Vagina (tissue), 2 donors: ENCODE results near the gene ZMIZ1. TPM values are rescaled to one million over a fixed set of nuclear protein-coding genes. Genes with fewer than 3 reads are reported as not detected.

Experiments used
- DNase-seq, 2 donors: peaks; one replicate each; pipeline ENCODE4 v3.0.0-alpha.2; 2017; ENCODE audit errors: extremely low spot score in 2 of 2
- H3K27ac ChIP-seq: fragments of 200-600 bp; sonication (generic); one replicate; pipeline ENCODE4 v1.5.1; 2019
- H3K27me3 ChIP-seq: fragments of 200-600 bp; sonication (generic); one replicate; pipeline ENCODE4 v1.5.1; 2019
- H3K36me3 ChIP-seq, 2 donors: fragments of 200-600 bp; sonication (generic); one replicate each; pipeline ENCODE4 v1.5.1; 2017 to 2019
- H3K4me1 ChIP-seq: fragments of 200-600 bp; sonication (generic); one replicate; pipeline ENCODE4 v1.5.1; 2019
- H3K4me3 ChIP-seq, 2 donors: fragments of 200-600 bp; sonication (generic); 1 replicate in 1 of 2; 2 replicates in 1 of 2; pipeline ENCODE4 v1.5.1; 2016 to 2019
- H3K9me3 ChIP-seq: fragments of 200-600 bp; sonication (generic); one replicate; pipeline ENCODE4 v1.5.1; 2019
- POLR2A ChIP-seq, 2 donors: fragments of 450-650 bp; IDR thresholded peaks; one replicate each; pipeline ENCODE4 v1.6.1; 2017; ENCODE audit warnings: antibody characterized with exemption in 2 of 2, mild to moderate bottlenecking in 2 of 2, moderate library complexity in 2 of 2
- POLR2AphosphoS5 ChIP-seq, 2 donors: sonication (generic); formaldehyde crosslinking; IDR thresholded peaks; one replicate each; pipeline ENCODE4 v1.9.0; 2017; ENCODE audit warnings: antibody characterized with exemption in 2 of 2, mild to moderate bottlenecking in 2 of 2, low read depth in 1 of 2; ENCODE audit not compliant: insufficient read depth in 1 of 2
- intact Hi-C: fragments of 100-400 bp; cut with DNase I; formaldehyde crosslinking; loops from one replicate; pipeline ENCODE4 v1.15.1; 2023
- total RNA-seq: library from RNA; depleted of rRNA; stranded (reverse); fragments of >200 nt; gene quantifications from one replicate; pipeline ENCODE4 v1.2.3, GENCODE V29; 2016
- TF ChIP-seq, protein P1 (sequence below), 3 experiments: fragments of 450-650 bp in 2 of 3; fragments of 200-600 bp in 1 of 3; sonication (generic) in 1 of 3; IDR thresholded peaks; one replicate each; pipeline ENCODE4 v1.5.1; 2017 to 2019; ENCODE audit warnings: antibody characterized with exemption in 3 of 3, mild to moderate bottlenecking in 2 of 3, moderate library complexity in 2 of 3

The ZMIZ1 gene
- total RNA-seq, 1 donor from 2014 or later, result 61.4 TPM

DNA sequence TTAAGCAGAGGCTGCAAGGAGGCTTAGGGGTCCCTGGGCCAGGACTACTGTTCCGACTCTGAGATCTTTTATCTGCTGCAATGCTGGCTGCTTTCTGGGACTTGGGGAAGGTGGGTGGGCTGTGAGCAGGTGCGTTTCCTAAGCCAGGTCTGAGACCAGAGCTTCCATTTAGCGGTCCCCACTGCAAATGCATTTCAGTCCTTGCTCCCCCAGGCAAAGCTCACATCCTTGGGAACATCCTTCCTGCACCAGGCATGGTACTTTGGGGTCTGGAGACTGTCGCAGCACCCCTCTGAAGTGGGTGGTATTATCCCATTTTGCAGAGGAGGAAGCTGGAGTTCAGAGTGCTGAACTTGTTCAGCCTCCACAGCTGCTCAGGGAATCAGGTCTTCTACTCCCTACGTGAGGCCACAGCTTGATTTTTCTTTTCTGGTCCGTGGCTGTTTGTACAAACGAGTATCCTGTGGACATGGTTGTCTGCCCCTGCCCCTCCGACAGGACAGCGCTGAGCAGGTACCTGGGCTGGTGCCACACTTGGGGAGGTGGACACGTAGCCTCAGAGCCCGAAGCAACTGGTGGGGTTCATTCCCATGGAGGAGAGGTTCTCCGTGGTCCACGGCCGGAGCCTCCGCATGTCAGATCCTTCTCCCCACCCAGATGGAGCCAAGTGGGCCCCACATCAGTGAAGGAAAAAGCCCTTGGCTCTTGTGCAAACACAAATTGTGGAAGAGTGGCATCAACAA, 20.0 kb downstream of the ZMIZ1 start:
- intact Hi-C loops, result no loop called here
- Histone ChIP-seq H3K36me3 (no peaks in the 10 kb centered on the region), H3K4me3 (no peak overlapping the region), H3K27ac (peak overlapping the region; percentile 40), H3K27me3 (no peaks in the 10 kb centered on the region), H3K4me1 (peaks cover 100% of the 10 kb centered on the region), H3K9me3 (no peaks in the 10 kb centered on the region)
- TF ChIP-seq, protein P1, sequence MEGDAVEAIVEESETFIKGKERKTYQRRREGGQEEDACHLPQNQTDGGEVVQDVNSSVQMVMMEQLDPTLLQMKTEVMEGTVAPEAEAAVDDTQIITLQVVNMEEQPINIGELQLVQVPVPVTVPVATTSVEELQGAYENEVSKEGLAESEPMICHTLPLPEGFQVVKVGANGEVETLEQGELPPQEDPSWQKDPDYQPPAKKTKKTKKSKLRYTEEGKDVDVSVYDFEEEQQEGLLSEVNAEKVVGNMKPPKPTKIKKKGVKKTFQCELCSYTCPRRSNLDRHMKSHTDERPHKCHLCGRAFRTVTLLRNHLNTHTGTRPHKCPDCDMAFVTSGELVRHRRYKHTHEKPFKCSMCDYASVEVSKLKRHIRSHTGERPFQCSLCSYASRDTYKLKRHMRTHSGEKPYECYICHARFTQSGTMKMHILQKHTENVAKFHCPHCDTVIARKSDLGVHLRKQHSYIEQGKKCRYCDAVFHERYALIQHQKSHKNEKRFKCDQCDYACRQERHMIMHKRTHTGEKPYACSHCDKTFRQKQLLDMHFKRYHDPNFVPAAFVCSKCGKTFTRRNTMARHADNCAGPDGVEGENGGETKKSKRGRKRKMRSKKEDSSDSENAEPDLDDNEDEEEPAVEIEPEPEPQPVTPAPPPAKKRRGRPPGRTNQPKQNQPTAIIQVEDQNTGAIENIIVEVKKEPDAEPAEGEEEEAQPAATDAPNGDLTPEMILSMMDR (IDR thresholded peaks at IDR 0.05), result no peak
- TF ChIP-seq POLR2AphosphoS5 (IDR thresholded peaks at IDR 0.05; ENCODE audit: insufficient read depth in 1 of 2, low read depth in 1 of 2), result no peak
- TF ChIP-seq POLR2A (IDR thresholded peaks at IDR 0.05), result no peak
- DNase-seq, result no peak

DNA sequence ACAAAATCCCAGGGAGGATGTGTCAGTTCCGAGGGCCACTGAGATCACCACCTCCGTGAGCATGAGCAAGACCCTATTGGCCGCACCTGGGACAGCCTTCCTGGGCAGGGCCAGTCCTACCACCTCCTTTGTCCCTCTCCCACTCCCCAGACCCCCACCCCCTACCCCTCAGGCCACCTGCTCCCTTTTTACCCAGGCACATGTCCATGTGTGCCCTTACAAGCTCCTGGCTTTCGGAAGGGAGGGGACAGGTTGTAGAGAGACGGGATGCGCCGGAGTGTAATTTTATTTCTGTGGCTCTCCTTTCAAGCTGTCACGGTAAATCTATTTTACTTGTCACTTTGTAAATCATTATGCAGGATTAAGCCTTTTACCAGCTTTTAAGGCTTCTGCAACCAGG, 20.9 kb downstream of the ZMIZ1 start:
- TF ChIP-seq, protein P1 (IDR thresholded peaks at IDR 0.05), result no peak
- TF ChIP-seq POLR2AphosphoS5 (IDR thresholded peaks at IDR 0.05; ENCODE audit: insufficient read depth in 1 of 2, low read depth in 1 of 2) (no peak), POLR2A (IDR thresholded peaks at IDR 0.05) (no peak)
- Histone ChIP-seq H3K9me3 (no peaks in the 10 kb centered on the region), H3K36me3 (no peaks in the 10 kb centered on the region)

DNA sequence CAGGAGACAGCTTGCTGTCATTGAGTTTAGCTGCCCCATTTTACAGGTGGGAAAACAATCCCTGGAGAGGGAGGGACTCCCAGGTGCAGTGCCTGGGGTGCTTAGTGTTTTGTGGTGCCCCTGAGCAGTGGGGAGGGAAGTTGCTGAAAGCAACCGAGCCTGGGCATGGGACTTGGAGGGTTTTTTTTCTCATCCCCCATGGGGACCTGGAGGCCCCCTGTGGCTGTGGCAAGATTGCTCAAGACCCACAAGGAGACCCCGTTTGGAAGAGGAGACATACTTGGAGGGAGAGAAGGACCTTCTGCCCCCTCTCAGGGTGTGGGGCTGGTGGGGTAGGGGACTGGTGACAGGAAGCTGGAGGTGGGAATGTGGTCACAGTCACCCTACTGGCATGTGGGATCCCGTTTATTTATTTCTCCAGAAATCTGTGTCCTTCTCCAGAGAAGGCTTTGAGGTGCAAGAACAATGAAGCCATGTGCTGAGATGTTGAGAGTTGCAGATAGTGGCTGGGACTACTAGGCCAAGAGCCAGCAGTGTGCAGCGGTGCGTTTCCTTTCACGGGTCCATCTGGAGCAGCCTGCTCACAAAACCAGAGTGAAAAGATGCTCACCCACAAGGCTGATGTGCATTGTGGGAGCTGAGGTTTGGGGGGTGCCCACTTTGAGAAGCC, 21.5 kb downstream of the ZMIZ1 start:
- Histone ChIP-seq H3K27ac (peak overlapping the region; percentile 45), H3K9me3 (no peaks in the 10 kb centered on the region), H3K36me3 (no peaks in the 10 kb centered on the region), H3K4me1 (peaks cover 100% of the 10 kb centered on the region), H3K27me3 (no peaks in the 10 kb centered on the region), H3K4me3 (no peak overlapping the region)
- no peak for DNase-seq
- intact Hi-C loops, result no loop called here
- TF ChIP-seq POLR2A (IDR thresholded peaks at IDR 0.05), result no peak
- no peak for TF ChIP-seq POLR2AphosphoS5 (IDR thresholded peaks at IDR 0.05; ENCODE audit: insufficient read depth in 1 of 2, low read depth in 1 of 2)
- TF ChIP-seq, protein P1 (IDR thresholded peaks at IDR 0.05), result no peak

More for the DNA sequence above, 20.9 kb downstream of the ZMIZ1 start:
- intact Hi-C loops, result no loop called here
- Histone ChIP-seq H3K4me3 (no peak overlapping the region), H3K27ac (peak overlapping the region; percentile 45), H3K4me1 (peaks cover 100% of the 10 kb centered on the region), H3K27me3 (no peaks in the 10 kb centered on the region)
- DNase-seq, result no peak

DNA sequence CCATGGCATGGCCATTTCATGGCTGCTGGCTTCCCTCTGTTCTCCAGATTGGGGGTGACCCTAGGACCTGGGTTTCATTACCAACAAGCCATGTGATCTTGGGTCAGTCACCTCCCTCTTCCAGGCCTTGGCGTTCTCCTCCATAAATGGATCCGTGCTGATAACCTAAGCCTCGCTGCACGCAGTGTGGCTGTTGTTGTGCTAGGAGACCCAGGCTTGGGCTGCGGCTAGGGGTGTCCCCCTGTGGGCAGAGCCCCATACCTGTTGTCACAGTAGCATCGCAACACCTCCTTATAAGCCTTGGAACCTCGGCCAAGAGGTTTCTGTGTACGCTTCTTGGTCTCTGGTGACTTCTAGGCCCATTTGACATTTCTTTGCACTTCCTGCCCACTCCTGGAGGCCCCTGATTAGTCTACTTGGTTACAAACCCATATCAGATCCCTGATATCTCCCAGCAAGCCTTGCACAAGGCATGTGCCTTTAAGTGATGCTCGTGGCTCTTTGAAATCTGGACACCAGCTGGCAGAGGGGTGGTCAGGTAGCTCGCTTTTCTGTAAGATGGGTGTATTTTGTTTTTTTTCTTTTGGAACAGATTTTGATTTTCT, 23.6 kb downstream of the ZMIZ1 start:
- TF ChIP-seq POLR2AphosphoS5 (IDR thresholded peaks at IDR 0.05; ENCODE audit: insufficient read depth in 1 of 2, low read depth in 1 of 2), result no peak
- TF ChIP-seq, protein P1 (IDR thresholded peaks at IDR 0.05), result no peak
- no peak for TF ChIP-seq POLR2A (IDR thresholded peaks at IDR 0.05)
- no peak for DNase-seq
- Histone ChIP-seq H3K27ac (peak overlapping the region; percentile 44), H3K4me1 (peaks cover 100% of the 10 kb centered on the region), H3K27me3 (no peaks in the 10 kb centered on the region), H3K9me3 (no peaks in the 10 kb centered on the region), H3K4me3 (no peak overlapping the region), H3K36me3 (no peaks in the 10 kb centered on the region)
- intact Hi-C loops, result no loop called here
